ENCODE data around the gene CELSR2.

DNA sequence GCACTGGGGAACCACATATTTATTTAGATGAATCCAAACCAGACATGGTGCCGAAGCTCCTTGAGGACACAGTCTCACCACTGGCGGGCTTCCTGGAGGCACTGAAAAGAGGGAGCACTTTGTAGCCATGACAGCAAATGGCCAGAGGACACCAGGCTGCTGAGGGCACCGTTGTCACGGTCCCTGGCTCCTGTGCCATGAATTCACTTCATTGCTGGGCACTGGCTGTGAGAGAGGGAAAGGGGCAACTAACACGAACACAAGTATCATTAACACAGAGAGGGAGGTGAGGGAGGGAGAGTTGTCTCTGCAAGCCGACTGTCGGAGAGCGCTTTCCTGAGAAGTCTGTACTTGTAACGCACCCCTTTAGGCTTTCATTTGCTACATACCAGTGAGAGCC, 43.0 kb downstream of the CELSR2 start:
- TF ChIP-seq, protein P1, sequence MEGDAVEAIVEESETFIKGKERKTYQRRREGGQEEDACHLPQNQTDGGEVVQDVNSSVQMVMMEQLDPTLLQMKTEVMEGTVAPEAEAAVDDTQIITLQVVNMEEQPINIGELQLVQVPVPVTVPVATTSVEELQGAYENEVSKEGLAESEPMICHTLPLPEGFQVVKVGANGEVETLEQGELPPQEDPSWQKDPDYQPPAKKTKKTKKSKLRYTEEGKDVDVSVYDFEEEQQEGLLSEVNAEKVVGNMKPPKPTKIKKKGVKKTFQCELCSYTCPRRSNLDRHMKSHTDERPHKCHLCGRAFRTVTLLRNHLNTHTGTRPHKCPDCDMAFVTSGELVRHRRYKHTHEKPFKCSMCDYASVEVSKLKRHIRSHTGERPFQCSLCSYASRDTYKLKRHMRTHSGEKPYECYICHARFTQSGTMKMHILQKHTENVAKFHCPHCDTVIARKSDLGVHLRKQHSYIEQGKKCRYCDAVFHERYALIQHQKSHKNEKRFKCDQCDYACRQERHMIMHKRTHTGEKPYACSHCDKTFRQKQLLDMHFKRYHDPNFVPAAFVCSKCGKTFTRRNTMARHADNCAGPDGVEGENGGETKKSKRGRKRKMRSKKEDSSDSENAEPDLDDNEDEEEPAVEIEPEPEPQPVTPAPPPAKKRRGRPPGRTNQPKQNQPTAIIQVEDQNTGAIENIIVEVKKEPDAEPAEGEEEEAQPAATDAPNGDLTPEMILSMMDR (IDR thresholded peaks at IDR 0.05) = no peak
- TF ChIP-seq POLR2A (IDR thresholded peaks at IDR 0.05) = no peak
- no peak for TF ChIP-seq EP300 (IDR thresholded peaks at IDR 0.05)
